GM12892 (cell line): ENCODE measurements around the gene GPATCH3.

Experiments used
- POLR2AphosphoS5 ChIP-seq: IDR thresholded peaks from 2 replicates; pipeline ENCODE4 v1.6.1; 2011; ENCODE audit warnings: low read depth, low read length, control low read depth
- TAF1 ChIP-seq: IDR thresholded peaks from 2 replicates; pipeline ENCODE4 v1.6.1; 2011; ENCODE audit warnings: low read depth, mild to moderate bottlenecking, control low read depth, low read length, borderline replicate concordance

DNA sequence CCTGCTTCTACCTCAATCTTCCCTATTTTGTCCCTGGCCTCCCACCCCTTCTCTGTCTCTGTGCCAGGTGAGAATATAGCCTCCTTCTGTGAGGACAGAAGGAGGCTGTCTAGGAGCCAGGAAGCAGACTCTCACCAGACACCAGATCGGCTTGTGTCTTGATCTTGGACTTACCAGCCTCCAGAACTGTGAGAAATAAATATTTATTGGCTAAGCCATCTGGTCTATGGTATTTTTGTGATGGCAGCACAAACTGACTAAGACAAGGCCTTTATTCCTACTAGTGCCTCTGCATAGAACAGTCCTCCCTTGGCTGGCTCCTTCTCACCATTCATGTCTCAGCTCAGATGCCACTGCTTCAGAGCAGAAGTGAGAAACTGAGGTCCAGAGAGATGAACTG, 12.0 kb downstream of the GPATCH3 start:
- no peak for TF ChIP-seq TAF1
- no peak for TF ChIP-seq POLR2AphosphoS5
